NCI-H526 treated with DMSO at 0.1 percent for 48 hours (cell line): ENCODE results near the gene SDHB.

Source experiments
- DNase-seq: peaks from one replicate; lab custom pipeline; 2025; lab: John Stamatoyannopoulos, UW

The SDHB gene

DNA sequence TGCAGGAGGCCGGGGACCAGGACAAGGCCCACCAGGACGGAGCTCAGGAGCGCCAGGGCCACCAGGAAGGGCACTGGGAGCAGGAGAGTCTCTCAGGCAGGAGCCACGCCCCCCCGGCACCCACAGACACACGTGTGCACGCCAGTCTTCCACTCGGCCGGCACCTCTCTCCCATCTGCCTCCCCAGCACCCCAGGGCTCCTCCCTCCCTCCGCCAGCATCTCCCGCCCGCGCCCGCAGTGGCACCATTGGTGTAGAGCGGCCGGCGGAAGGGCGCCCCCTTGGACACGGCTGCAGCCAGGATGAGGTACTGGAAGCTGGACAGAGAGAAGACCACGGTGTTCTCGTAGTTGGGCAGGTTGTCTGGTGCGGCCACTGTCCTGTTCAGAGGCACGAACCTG lies 67.3 kb downstream of the SDHB start:
- no peak for DNase-seq

DNA sequence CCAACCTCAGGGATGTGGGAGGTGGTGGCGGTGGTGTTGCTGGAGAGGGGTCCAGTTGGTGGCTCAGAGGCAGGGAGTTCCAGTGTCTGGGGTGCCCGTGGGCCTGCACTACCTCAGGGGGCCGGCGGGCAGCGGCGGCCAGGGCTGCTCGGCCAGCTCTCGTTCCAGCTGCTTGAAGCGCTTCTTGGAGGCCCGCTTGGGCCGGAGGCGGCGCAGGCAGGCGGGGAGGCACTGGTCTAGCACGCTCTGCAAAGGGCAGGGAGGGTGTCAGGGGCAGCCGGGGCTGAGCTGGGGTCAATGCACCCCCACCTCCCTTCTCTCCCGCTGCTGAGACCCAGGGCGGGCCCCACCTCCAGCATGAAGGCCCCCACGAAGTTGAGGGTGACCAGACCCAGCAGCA lies 67.7 kb downstream of the SDHB start:
- no peak for DNase-seq

GRCh38 chr1:16984717-16985116 lies 69.1 kb downstream of the SDHB start:
- DNase-seq, result no peak

- no peak for DNase-seq
Observed at GRCh38 chr1:16983649-16984048, 70.2 kb downstream of the SDHB start.

- no peak for DNase-seq
Observed at GRCh38 chr1:16982902-16983301, 70.9 kb downstream of the SDHB start.

GRCh38 chr1:16981269-16981849 lies 72.5 kb downstream of the SDHB start:
- DNase-seq, result no peak

- DNase-seq, result no peak
Observed at GRCh38 chr1:16980473-16981268, 73.2 kb downstream of the SDHB start, which contains the start of gene MFAP2. MFAP2 (minus strand) TSS chr1:16980620; CDS start chr1:16978273, 2,347 bp downstream.

GRCh38 chr1:16979475-16980327 lies 74.1 kb downstream of the SDHB start:
- no peak for DNase-seq

- no peak for DNase-seq
Observed at GRCh38 chr1:16978567-16979474, 75.0 kb downstream of the SDHB start.

- DNase-seq, result no peak
Observed at GRCh38 chr1:16978139-16978538, 75.7 kb downstream of the SDHB start.

DNA sequence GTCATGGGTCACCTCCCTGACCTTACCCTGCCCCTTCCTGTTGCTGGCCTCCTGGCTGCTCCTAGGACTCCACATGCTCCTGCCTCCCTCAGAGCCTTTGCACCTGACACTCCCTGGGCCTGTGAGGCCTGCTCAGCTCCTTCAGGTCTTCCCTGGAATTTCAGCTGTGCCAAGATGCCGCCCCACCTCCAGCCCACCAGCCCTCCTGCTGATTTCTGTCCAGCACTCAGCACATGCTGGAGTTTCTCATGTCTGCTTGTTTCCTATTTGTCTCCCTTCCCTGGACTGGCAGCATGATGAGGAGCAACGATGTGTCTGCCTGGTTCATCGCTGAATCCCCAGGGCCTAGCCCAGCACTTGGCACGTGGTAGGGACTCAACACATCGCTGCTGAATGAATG lies 76.5 kb downstream of the SDHB start:
- DNase-seq, result no peak

DNA sequence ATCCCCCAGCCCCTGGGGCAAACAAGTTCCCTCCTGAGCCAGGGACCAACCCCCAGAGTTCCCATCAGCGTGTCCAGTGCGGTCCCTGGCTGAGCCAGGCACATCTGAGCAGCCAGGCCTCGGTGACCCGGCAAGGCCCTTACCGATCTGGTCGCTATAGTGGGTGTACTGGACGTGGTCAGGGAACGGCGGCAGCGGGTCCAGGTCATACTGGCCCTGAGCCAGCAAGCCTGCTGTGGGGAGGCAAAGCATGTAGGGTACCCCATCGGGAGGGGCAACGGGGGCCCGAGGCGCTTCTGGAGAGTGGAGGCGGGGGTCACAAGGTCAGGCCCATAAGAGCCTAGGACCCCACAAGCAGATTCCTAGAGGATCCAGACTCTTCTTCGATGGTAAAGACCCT lies 76.9 kb downstream of the SDHB start:
- DNase-seq, result no peak

GRCh38 chr1:16975838-16976237 lies 78.0 kb downstream of the SDHB start:
- DNase-seq, result no peak

- DNase-seq, result no peak
Observed at GRCh38 chr1:16975211-16975610, 78.6 kb downstream of the SDHB start.

DNA sequence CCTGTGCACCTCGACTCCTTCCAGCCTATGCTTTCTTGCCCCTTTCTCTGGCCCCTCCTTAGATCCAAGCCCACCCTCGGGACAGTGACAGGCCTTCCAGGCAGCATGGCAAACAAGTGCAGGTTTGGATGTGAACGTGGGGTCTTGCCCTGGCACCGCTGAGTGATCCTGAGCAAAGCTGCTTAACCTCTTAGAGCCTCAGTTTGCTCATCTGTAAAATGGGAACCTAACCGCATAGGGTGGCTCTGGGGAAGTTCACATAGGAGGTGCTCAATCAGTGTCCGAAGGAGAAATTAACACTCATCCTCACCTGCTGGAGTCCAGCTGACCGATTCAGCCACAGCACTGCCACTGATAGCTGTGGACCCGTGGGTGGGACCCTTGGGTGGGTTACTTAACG lies 80.6 kb downstream of the SDHB start:
- DNase-seq, result no peak

DNA sequence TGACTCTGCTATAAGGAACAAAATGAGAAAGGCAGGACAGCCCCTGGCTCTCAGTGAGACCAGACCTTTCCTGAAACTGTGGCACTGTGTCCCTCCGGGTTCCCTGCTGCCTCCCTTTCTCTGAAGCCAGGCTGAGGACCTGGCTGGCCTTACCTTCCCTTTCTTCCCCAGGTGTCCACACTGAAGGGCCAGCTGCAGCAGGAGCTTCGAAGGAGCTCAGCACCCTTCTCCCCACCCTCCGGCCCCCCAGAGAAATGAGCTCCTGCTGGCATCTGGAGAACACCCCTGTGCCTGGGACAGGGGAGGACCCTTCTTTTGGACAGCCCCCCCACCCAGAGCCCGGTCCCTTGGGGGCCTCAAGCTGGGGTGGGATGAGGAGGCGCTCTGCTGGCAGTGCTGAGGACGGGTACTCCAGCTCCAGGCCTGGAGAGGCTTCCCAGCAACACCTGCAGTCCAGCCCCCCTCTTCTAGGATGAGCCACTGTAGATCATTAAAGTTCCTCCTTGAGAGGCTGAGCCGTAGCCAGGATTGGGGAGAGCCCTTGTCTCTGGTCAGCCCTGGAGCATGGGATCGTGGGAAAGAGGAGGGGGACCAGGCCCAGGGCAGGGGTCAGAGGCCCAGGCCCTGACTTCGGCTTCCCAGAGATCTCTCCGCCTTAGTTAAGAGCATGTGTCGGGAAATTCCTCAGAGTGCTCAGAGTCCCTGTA lies 81.5 kb downstream of the SDHB start:
- no peak for DNase-seq

DNA sequence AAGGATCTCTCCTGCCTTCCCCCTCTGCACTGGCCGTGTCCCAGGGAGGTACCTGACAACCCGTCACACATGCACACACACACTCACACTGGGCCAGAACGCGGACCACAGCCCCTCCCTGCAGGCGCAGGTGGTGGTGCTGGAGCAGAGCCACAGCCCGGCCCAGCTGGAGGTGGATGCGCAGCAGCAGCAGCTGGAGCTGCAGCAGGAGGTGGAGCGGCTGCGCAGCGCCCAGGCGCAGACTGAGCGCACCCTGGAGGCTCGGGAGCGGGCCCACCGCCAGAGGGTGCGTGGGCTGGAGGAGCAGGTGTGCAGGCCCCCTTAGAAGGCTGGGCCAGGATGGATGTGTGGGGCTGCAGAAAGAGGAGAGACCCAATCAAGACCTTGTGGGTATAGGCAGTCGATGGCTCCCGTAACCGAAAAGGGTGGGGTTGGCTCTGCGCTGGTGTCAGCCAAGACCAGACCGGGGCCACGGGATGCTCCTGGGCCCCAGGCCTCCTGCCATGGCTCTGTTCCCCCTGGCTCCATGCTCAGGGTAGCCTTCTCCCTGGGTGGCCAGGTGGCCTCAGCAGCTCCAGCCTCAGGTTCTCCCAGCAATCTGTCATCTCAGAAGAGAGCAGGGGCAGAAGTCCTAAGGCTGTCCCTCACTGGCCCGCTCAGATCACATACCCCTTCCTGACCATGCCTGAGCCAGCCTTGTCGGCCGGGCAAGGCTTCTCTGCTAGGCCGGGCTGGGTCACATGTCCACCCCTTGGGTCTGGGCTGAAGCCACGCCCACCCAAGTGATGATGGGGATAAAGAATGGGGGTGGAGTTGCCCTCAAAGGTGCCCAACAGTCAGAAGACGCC lies 82.3 kb downstream of the SDHB start:
- no peak for DNase-seq

GRCh38 chr1:16970132-16970910 lies 83.5 kb downstream of the SDHB start:
- DNase-seq, result no peak

DNA sequence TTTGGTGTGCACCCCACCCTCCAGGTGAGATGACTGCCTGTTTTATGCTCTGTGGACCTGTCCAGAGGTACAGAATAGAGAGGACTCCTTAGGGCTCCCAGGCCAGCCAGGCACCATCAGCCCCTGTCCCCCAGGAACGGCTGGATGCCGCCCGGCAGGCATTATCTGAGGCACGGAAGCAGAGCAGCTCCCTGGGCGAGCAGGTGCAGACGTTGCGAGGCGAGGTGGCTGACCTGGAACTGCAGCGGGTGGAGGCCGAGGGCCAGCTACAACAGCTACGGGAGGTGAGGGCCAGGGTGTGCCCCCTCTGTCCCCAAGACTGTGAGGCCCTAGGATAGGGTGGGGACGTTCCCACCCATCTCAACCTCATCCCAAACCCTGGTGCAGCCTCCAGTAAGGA lies 84.2 kb downstream of the SDHB start:
- no peak for DNase-seq
